Kidney (tissue), 14 donors: ENCODE results near the gene LARP1B. TPM values are rescaled to one million over a fixed set of nuclear protein-coding genes. Genes with fewer than 3 reads are reported as not detected.
"Not testable (repeated sequence)": the region's sequence is repeated elsewhere in the genome, so short reads cannot be mapped to it uniquely, and the experiment has no call there.

Experiments used
- DNase-seq, 5 donors: peaks; one replicate each; pipeline ENCODE4 v3.0.0-alpha.2; 2013 to 2020
- FAIRE-seq: peaks from 2 replicates; lab custom pipeline; 2012; peaks lifted over from hg19 to GRCh38; lab: Jason Lieb, UNC
- H3K27ac ChIP-seq, 2 donors: one replicate each; pipeline ENCODE4 v1.7.0; 2013; ENCODE audit warnings: low read depth in 2 of 2, low read length in 2 of 2, inconsistent platforms in 1 of 2
- H3K27me3 ChIP-seq: one replicate; pipeline ENCODE4 v1.7.1; 2013; ENCODE audit warnings: low read length, inconsistent platforms; ENCODE audit not compliant: control insufficient read depth, insufficient read depth
- H3K36me3 ChIP-seq, 3 donors: one replicate each; pipeline versions ENCODE4 v1.7.0 to v1.7.1; 2013; ENCODE audit warnings: low read length in 3 of 3, control low read depth in 1 of 3, inconsistent platforms in 1 of 3; ENCODE audit not compliant: insufficient read depth in 3 of 3, control insufficient read depth in 2 of 3
- H3K4me1 ChIP-seq, 3 donors: one replicate each; pipeline versions ENCODE4 v1.7.0 to v1.7.1; 2013; ENCODE audit warnings: low read length in 3 of 3, inconsistent platforms in 1 of 3, low read depth in 1 of 3; ENCODE audit not compliant: control insufficient read depth in 2 of 3, insufficient read depth in 2 of 3
- H3K4me3 ChIP-seq, 3 donors: one replicate each; pipeline versions ENCODE4 v1.7.0 to v1.8.1; 2013; ENCODE audit warnings: low read length in 3 of 3, control low read depth in 1 of 3, inconsistent platforms in 1 of 3
- H3K9ac ChIP-seq, 3 donors: one replicate each; pipeline versions ENCODE4 v1.7.0 to v1.7.1; 2013; ENCODE audit warnings: low read length in 3 of 3, control low read depth in 1 of 3, inconsistent platforms in 1 of 3
- H3K9me3 ChIP-seq, 3 donors: one replicate each; pipeline versions ENCODE4 v1.7.0 to v1.7.1; 2013; ENCODE audit warnings: low read length in 3 of 3, control low read depth in 1 of 3, inconsistent platforms in 1 of 3; ENCODE audit not compliant: control insufficient read depth in 2 of 3, insufficient read depth in 1 of 3
- CTCF ChIP-seq: IDR thresholded peaks from 3 replicates; pipeline ENCODE4 v1.5.1; 2012; ENCODE audit warnings: mild to moderate bottlenecking, moderate library complexity, borderline replicate concordance; ENCODE audit not compliant: insufficient read depth; ENCODE audit errors: extremely low read depth
- intact Hi-C: fragments of 100-400 bp; cut with DNase I; formaldehyde crosslinking; loops from one replicate; pipeline ENCODE4 v1.11.1; 2022
- polyA plus RNA-seq: library from polyadenylated mRNA; stranded (reverse); fragments of 350-450 nt; fragmentation: Illumina TruSeq; extraction: RNeasy Lipid Tissue Mini Kit (QIAGEN cat#74804); gene quantifications from one replicate; pipeline ENCODE4 v1.2.3, GENCODE V29; 2014; ENCODE audit warnings: low read depth, low replicate concordance; ENCODE audit not compliant: insufficient read depth
- total RNA-seq: library from RNA; stranded (reverse); fragmentation: NEBNext Ultra II Directional; extraction: Animal tissue kit (Norgen Biotek cat#: 25700); gene quantifications from one replicate; pipeline ENCODE4 v1.2.1, GENCODE V29; 2021
- donor health status: control.
- donor health status: control.
- donor health status: control.
- donor health status: control.
- donor health status: control.
- donor health status: DM: yes; HTN: yes; CAD: no.
- donor health status: Normal renal cell carcinoma (clear cell type).

LARP1B gene
- total and polyA plus RNA-seq, 2 donors from 2014 or later = 9.3 to 24.9 TPM

- peak overlapping the region; percentile 70 to 81 (median 80) for H3K4me3 ChIP-seq
- intact Hi-C loops = no loop called here
- H3K9me3 ChIP-seq = no peaks in the 10 kb centered on the region
- no peaks in the 10 kb centered on the region for H3K27me3 ChIP-seq
- DNase-seq (peak; percentile 79 to 91 (median 82)), FAIRE-seq (no peak)
- H3K36me3 ChIP-seq = no peaks in the 10 kb centered on the region
- no peak for TF ChIP-seq CTCF
- H3K27ac ChIP-seq = peak overlapping the region; percentile 92 to 93
- H3K9ac ChIP-seq = peak overlapping the region; percentile 46 to 69 (median 55)
- peaks cover 0 to 2% (median 0%) of the 10 kb centered on the region in 3 donors for H3K4me1 ChIP-seq
Observed at GRCh38 chr4:128061566-128062536, 739 bp downstream of the LARP1B start.

- intact Hi-C loops, FAIRE-seq: not testable (repeated sequence)
Observed at GRCh38 chr4:128066453-128066820, 5.3 kb downstream of the LARP1B start.

GRCh38 chr4:128068918-128069317 lies 7.8 kb downstream of the LARP1B start:
- Histone ChIP-seq H3K4me3 (no peak overlapping the region), H3K27me3 (no peaks in the 10 kb centered on the region), H3K36me3 (no peaks in the 10 kb centered on the region), H3K9ac (no peak overlapping the region), H3K9me3 (no peaks in the 10 kb centered on the region), H3K4me1 (no peaks in the 10 kb centered on the region), H3K27ac (no peak overlapping the region)
- DNase-seq (no peak), FAIRE-seq (no peak)
- intact Hi-C loops = no loop called here
- no peak for TF ChIP-seq CTCF

More at GRCh38 chr4:128066453-128066820, 5.3 kb downstream of the LARP1B start:
- not testable (repeated sequence) for H3K4me3 ChIP-seq, H3K36me3 ChIP-seq, H3K9me3 ChIP-seq, H3K27me3 ChIP-seq, H3K4me1 ChIP-seq, H3K27ac ChIP-seq, H3K9ac ChIP-seq, DNase-seq

GRCh38 chr4:128076464-128076863 lies 15.4 kb downstream of the LARP1B start:
- H3K36me3 ChIP-seq = peaks cover 0 to 6% (median 0%) of the 10 kb centered on the region in 3 donors
- H3K9ac ChIP-seq = no peak overlapping the region
- H3K4me1 ChIP-seq = no peaks in the 10 kb centered on the region
- intact Hi-C loops = no loop called here
- FAIRE-seq (no peak), DNase-seq (no peak)
- no peaks in the 10 kb centered on the region for H3K27me3 ChIP-seq
- TF ChIP-seq CTCF = no peak
- no peaks in the 10 kb centered on the region for H3K9me3 ChIP-seq
- H3K27ac ChIP-seq = no peak overlapping the region
- no peak overlapping the region for H3K4me3 ChIP-seq

- H3K36me3 ChIP-seq, DNase-seq, H3K27me3 ChIP-seq, FAIRE-seq, H3K4me3 ChIP-seq, H3K9ac ChIP-seq, H3K27ac ChIP-seq, H3K4me1 ChIP-seq, H3K9me3 ChIP-seq, intact Hi-C loops: not testable (repeated sequence)
Observed at GRCh38 chr4:128095293-128095692, 34.2 kb downstream of the LARP1B start.
